IPS-11a (cell line): ENCODE results near the gene LRCH1.
"Not testable (repeated sequence)": the region's sequence is repeated elsewhere in the genome, so short reads cannot be mapped to it uniquely, and the experiment has no call there.

Experiments
- H3K4me3 ChIP-seq: one replicate; pipeline ENCODE4 v1.5.1; 2013; ENCODE audit warnings: low read depth, low read length, control low read depth

LRCH1 gene

GRCh38 chr13:46739447-46740098, 186.6 kb downstream of the LRCH1 start:
- no peak overlapping the region for H3K4me3 ChIP-seq

GRCh38 chr13:46743191-46743590, 190.2 kb downstream of the LRCH1 start:
- H3K4me3 ChIP-seq: no peak overlapping the region

GRCh38 chr13:46745062-46745461, 192.1 kb downstream of the LRCH1 start:
- H3K4me3 ChIP-seq: no peak overlapping the region

- H3K4me3 ChIP-seq: no peak overlapping the region
Observed at GRCh38 chr13:46745706-46746105, 192.7 kb downstream of the LRCH1 start.

- no peak overlapping the region for H3K4me3 ChIP-seq
Observed at GRCh38 chr13:46747031-46747820, 194.3 kb downstream of the LRCH1 start.

GRCh38 chr13:46748300-46748699, 195.3 kb downstream of the LRCH1 start:
- H3K4me3 ChIP-seq: no peak overlapping the region

- no peak overlapping the region for H3K4me3 ChIP-seq
Observed at GRCh38 chr13:46749951-46750350, 197.0 kb downstream of the LRCH1 start.

- H3K4me3 ChIP-seq: no peak overlapping the region
Observed at GRCh38 chr13:46751811-46752635, 199.1 kb downstream of the LRCH1 start.

- H3K4me3 ChIP-seq: no peak overlapping the region
Observed at GRCh38 chr13:46753137-46753536, 200.2 kb downstream of the LRCH1 start.

GRCh38 chr13:46753917-46754316, 200.9 kb downstream of the LRCH1 start:
- H3K4me3 ChIP-seq: no peak overlapping the region

- no peak overlapping the region for H3K4me3 ChIP-seq
Observed at GRCh38 chr13:46754812-46755211, 201.8 kb downstream of the LRCH1 start.

GRCh38 chr13:46755508-46755907, 202.5 kb downstream of the LRCH1 start:
- H3K4me3 ChIP-seq: not testable (repeated sequence)

GRCh38 chr13:46756977-46757376, 204.0 kb downstream of the LRCH1 start:
- H3K4me3 ChIP-seq: no peak overlapping the region

- no peak overlapping the region for H3K4me3 ChIP-seq
Observed at GRCh38 chr13:46757640-46758039, 204.7 kb downstream of the LRCH1 start.

- no peak overlapping the region for H3K4me3 ChIP-seq
Observed at GRCh38 chr13:46759846-46760245, 206.9 kb downstream of the LRCH1 start.

- H3K4me3 ChIP-seq: no peak overlapping the region
Observed at GRCh38 chr13:46761174-46761573, 208.2 kb downstream of the LRCH1 start.

GRCh38 chr13:46761866-46762265, 208.9 kb downstream of the LRCH1 start:
- H3K4me3 ChIP-seq: no peak overlapping the region

- H3K4me3 ChIP-seq: not testable (repeated sequence)
Observed at GRCh38 chr13:46769925-46770324, 217.0 kb downstream of the LRCH1 start.

GRCh38 chr13:46771693-46772092, 218.7 kb downstream of the LRCH1 start:
- H3K4me3 ChIP-seq: no peak overlapping the region

GRCh38 chr13:46773541-46773940, 220.6 kb downstream of the LRCH1 start:
- H3K4me3 ChIP-seq: no peak overlapping the region

- no peak overlapping the region for H3K4me3 ChIP-seq
Observed at GRCh38 chr13:46775385-46776107, 222.6 kb downstream of the LRCH1 start.
